IMR-90 (cell line): ENCODE results near the gene CMSS1. TPM values are rescaled to one million over a fixed set of nuclear protein-coding genes. Genes with fewer than 3 reads are reported as not detected.

Source experiments
- ATAC-seq: fragments of 200-7000 bp; cut with Tn5 transposase; 2 replicates; pipeline ENCODE4 v1.9.1; 2020; ENCODE audit warnings: low read depth, mild to moderate bottlenecking, moderate library complexity
- BruUV-seq: library from RNA; stranded (reverse); fragments of 400-500 nt; replicated peaks from 2 replicates; lab custom pipeline; 2021; lab: Mats Ljungman, UMichigan
- CTCF ChIA-PET: fragments of 300-600 bp; formaldehyde crosslinking; extraction: SDS; loops from one replicate; lab custom pipeline; 2021; ENCODE audit warnings: antibody characterized with exemption; lab: Yijun Ruan, JAX
- POLR2A ChIA-PET: fragments of 300-600 bp; sonication (Branson Sonifier 250); formaldehyde crosslinking; loops from one replicate; lab custom pipeline; 2022; ENCODE audit warnings: antibody characterized with exemption; ENCODE audit not compliant: unreplicated experiment; lab: Charles Lee
- DNase-seq: peaks from one replicate; pipeline ENCODE4 v3.0.0; 2013
- H2AFZ ChIP-seq: replicated peaks from 2 replicates; pipeline ENCODE3; 2013; ENCODE audit warnings: low read length, mild to moderate bottlenecking; ENCODE audit not compliant: poor library complexity
- H2AK5ac ChIP-seq: 2 replicates; pipeline ENCODE4 v1.6.1; 2013; ENCODE audit warnings: low read depth, low read length, inconsistent platforms
- H2AK9ac ChIP-seq: replicated peaks from 2 replicates; pipeline ENCODE3; 2013; ENCODE audit warnings: mild to moderate bottlenecking, low read depth, low read length, moderate library complexity; ENCODE audit not compliant: poor library complexity
- H2BK120ac ChIP-seq: 2 replicates; pipeline ENCODE4 v1.6.1; 2013; ENCODE audit warnings: low read depth, low read length, inconsistent platforms
- H2BK15ac ChIP-seq: 3 replicates; pipeline ENCODE4 v1.6.1; 2013; ENCODE audit warnings: low read depth, low read length, inconsistent platforms
- H2BK20ac ChIP-seq: 2 replicates; pipeline ENCODE4 v1.6.1; 2013; ENCODE audit warnings: low read depth, mild to moderate bottlenecking, inconsistent platforms, low read length, moderate library complexity
- H2BK5ac ChIP-seq: 2 replicates; pipeline ENCODE4 v1.6.1; 2013; ENCODE audit warnings: mild to moderate bottlenecking, low read depth, low read length, inconsistent platforms; ENCODE audit not compliant: poor library complexity, severe bottlenecking
- H3K14ac ChIP-seq: replicated peaks from 2 replicates; pipeline ENCODE4 v1.6.1; 2013; ENCODE audit warnings: low read depth, low read length, inconsistent platforms
- H3K18ac ChIP-seq: 2 replicates; pipeline ENCODE4 v1.6.1; 2013; ENCODE audit warnings: low read depth, low read length, control low read depth
- H3K23ac ChIP-seq: 2 replicates; pipeline ENCODE4 v1.6.1; 2013; ENCODE audit warnings: low read depth, low read length, inconsistent platforms
- H3K27ac ChIP-seq: 2 replicates; pipeline ENCODE4 v1.5.1; 2013; ENCODE audit warnings: mild to moderate bottlenecking, control low read depth, low read length; ENCODE audit not compliant: insufficient read depth
- H3K27me3 ChIP-seq: 2 replicates; pipeline ENCODE4 v1.6.1; 2013; ENCODE audit warnings: low read length; ENCODE audit not compliant: control insufficient read depth, insufficient read depth
- H3K36me3 ChIP-seq: 2 replicates; pipeline ENCODE4 v1.6.1; 2013; ENCODE audit warnings: low read length, mixed read lengths; ENCODE audit not compliant: control insufficient read depth, insufficient read depth
- H3K4ac ChIP-seq: 2 replicates; pipeline ENCODE4 v1.6.1; 2013; ENCODE audit warnings: low read depth, low read length, inconsistent platforms
- H3K4me1 ChIP-seq: 2 replicates; pipeline ENCODE4 v1.6.1; 2013; ENCODE audit warnings: low read length, mixed read lengths; ENCODE audit not compliant: control insufficient read depth, insufficient read depth
- H3K4me2 ChIP-seq: 2 replicates; pipeline ENCODE4 v1.6.1; 2013; ENCODE audit warnings: low read depth, mild to moderate bottlenecking, control low read depth, low read length, moderate library complexity
- H3K4me3 ChIP-seq: 2 replicates; pipeline ENCODE4 v1.5.1; 2013; ENCODE audit warnings: low read depth, mild to moderate bottlenecking, control low read depth, low read length, moderate library complexity; ENCODE audit not compliant: insufficient read depth
- H3K56ac ChIP-seq: 2 replicates; pipeline ENCODE4 v1.6.1; 2013; ENCODE audit warnings: low read length, inconsistent platforms; ENCODE audit not compliant: insufficient read depth; ENCODE audit errors: extremely low read depth
- H3K79me1 ChIP-seq, 2 experiments: 2 replicates each; pipeline ENCODE4 v1.6.1; 2013; ENCODE audit warnings: low read length in 2 of 2, inconsistent platforms in 1 of 2, low read depth in 1 of 2
- H3K9ac ChIP-seq: 2 replicates; pipeline ENCODE4 v1.6.1; 2013; ENCODE audit warnings: low read depth, low read length, control low read depth
- H3K9me1 ChIP-seq: 2 replicates; pipeline ENCODE4 v1.6.1; 2013; ENCODE audit warnings: low read length, inconsistent platforms; ENCODE audit not compliant: insufficient read depth
- H3K9me3 ChIP-seq: 2 replicates; pipeline ENCODE4 v1.6.1; 2013; ENCODE audit warnings: low read length; ENCODE audit not compliant: control insufficient read depth, insufficient read depth
- H4K20me1 ChIP-seq: 2 replicates; pipeline ENCODE4 v1.6.1; 2013; ENCODE audit warnings: low read length, inconsistent platforms; ENCODE audit not compliant: insufficient read depth
- H4K5ac ChIP-seq: 2 replicates; pipeline ENCODE4 v1.6.1; 2013; ENCODE audit warnings: mild to moderate bottlenecking, low read depth, low read length, control low read depth
- H4K8ac ChIP-seq, 2 experiments: 2 replicates each; pipeline ENCODE4 v1.6.1; 2013; ENCODE audit warnings: low read depth in 2 of 2, low read length in 2 of 2, control low read depth in 1 of 2, inconsistent platforms in 1 of 2
- H4K91ac ChIP-seq: 2 replicates; pipeline ENCODE4 v1.6.1; 2013; ENCODE audit warnings: low read depth, low read length, inconsistent platforms; ENCODE audit not compliant: insufficient read depth
- CHD1 ChIP-seq: IDR thresholded peaks from 2 replicates; pipeline ENCODE4 v1.6.1; 2012; ENCODE audit warnings: low read depth, low read length, improper control_type of control experiment
- FOS ChIP-seq: fragments of 150-350 bp; IDR thresholded peaks from 2 replicates; pipeline ENCODE4 v1.6.1; 2016; ENCODE audit warnings: low read depth, low read length
- MXI1 ChIP-seq: IDR thresholded peaks from 2 replicates; pipeline ENCODE4 v1.6.1; 2012; ENCODE audit warnings: low read depth, mild to moderate bottlenecking, low read length, moderate library complexity, borderline replicate concordance
- NFE2L2 ChIP-seq: fragments of 150-350 bp; IDR thresholded peaks from 2 replicates; pipeline ENCODE4 v1.6.1; 2016; ENCODE audit warnings: low read depth, mild to moderate bottlenecking, low read length
- POLR2A ChIP-seq: IDR thresholded peaks from 2 replicates; pipeline ENCODE4 v1.6.1; 2012; ENCODE audit warnings: mild to moderate bottlenecking, low read depth, low read length
- dilution Hi-C: fragments of 300-500 bp; cut with HindIII; formaldehyde crosslinking; loops from one replicate; pipeline ENCODE4 v1.14.3; 2018; ENCODE audit warnings: low sequenced_read_pairs; ENCODE audit not compliant: unreplicated experiment
- in situ Hi-C: fragments of 300-500 bp; cut with MboI; formaldehyde crosslinking; loops from 3 replicates; pipeline ENCODE4 v1.14.3; 2019; ENCODE audit warnings: low sequenced_read_pairs, inconsistent platforms, mixed read lengths
- intact Hi-C: fragments of 100-400 bp; cut with micrococcal nuclease; formaldehyde crosslinking; loops from 2 replicates; pipeline ENCODE4 v1.10.0; 2022
- polyA plus RNA-seq, 3 experiments: library from polyadenylated mRNA; depleted of rRNA; stranded (reverse); fragments of >200 nt; gene quantifications; 2 replicates each; pipeline ENCODE4 v1.2.3, GENCODE V29; 2012; ENCODE audit warnings: low replicate concordance in 1 of 3
- total RNA-seq: library from RNA; depleted of rRNA; stranded (reverse); fragments of >200 nt; gene quantifications from 2 replicates; pipeline ENCODE4 v1.2.3, GENCODE V29; 2012
- TF ChIP-seq, protein P1 (sequence below): fragments of 150-350 bp; IDR thresholded peaks from 2 replicates; pipeline ENCODE4 v1.6.1; 2017; ENCODE audit warnings: mild to moderate bottlenecking, antibody characterized with exemption, low read length, low read depth

The CMSS1 gene
- total and polyA plus RNA-seq, 2 of the 4 experiments (the other 2 are of a cell fraction), result 12.5 to 13.6 TPM

DNA sequence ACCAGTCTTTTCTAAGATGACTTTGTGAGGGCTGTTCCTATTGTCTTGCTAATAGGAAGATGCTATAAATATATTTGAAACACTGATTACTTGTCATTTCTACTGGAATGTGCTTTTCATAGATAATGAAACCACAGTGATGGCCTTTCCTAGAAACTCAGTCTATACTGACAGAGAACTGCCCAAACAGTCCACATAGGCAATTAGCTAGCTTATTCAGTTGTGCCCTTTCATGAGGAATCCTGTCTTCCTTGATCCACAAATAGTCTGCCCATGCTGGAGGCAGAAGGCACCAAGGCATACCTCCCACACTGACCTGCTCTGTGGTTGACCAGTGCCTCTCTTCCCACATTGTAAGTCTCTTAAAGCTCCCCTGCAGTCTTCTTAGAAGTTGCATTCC, 135.9 kb downstream of the CMSS1 start:
- H4K20me1 ChIP-seq, result no peaks in the 10 kb centered on the region
- H2AFZ ChIP-seq, result no peak overlapping the region
- ChIA-PET POLR2A (no interaction called here), CTCF (no interaction called here)
- H2AK9ac ChIP-seq, result peak overlapping the region; percentile 18
- H3K36me3 ChIP-seq, result no peaks in the 10 kb centered on the region
- peak overlapping the region; percentile 56 for H4K91ac ChIP-seq
- no peak overlapping the region for H3K9ac ChIP-seq
- peaks cover 13% of the 10 kb centered on the region for H3K9me1 ChIP-seq
- intact Hi-C loops, result loop anchor here (5.0 kb wide), 2 partner anchors 51 to 89 kb away; no protein-coding TSS in a partner anchor
- in situ Hi-C loops, result loop anchor here (25.0 kb wide), 1 partner anchor 109 kb away; no protein-coding TSS in a partner anchor
- H3K23ac ChIP-seq, result peak overlapping the region; percentile 57
- peak overlapping the region; percentile 78 for H2BK120ac ChIP-seq
- peak overlapping the region; percentile 40 for H2BK5ac ChIP-seq
- no peak overlapping the region for H3K27ac ChIP-seq
- DNase-seq, result no peak
- peak overlapping the region; percentile 29 for H3K18ac ChIP-seq
- BruUV-seq, result no TSS peak
- peaks cover 12% of the 10 kb centered on the region for H3K4me1 ChIP-seq
- peak overlapping the region; percentile 7; the same call in 1 of the 2 replicates for H3K56ac ChIP-seq
- H3K27me3 ChIP-seq, result no peaks in the 10 kb centered on the region
- peak overlapping the region; percentile 84 for H2BK20ac ChIP-seq
- H3K9me3 ChIP-seq, result no peaks in the 10 kb centered on the region
- H4K8ac ChIP-seq, result peak overlapping the region; percentile 5 to 74; a peak in 2 of 4 replicates
- H3K4ac ChIP-seq, result peak overlapping the region; percentile 90
- H3K79me1 ChIP-seq, result peaks cover 13 to 30% of the 10 kb centered on the region in 2 experiments
- ATAC-seq, result no peak
- no peak overlapping the region; the same call in 1 of the 2 replicates for H3K4me2 ChIP-seq
- peak overlapping the region; percentile 51 for H2BK15ac ChIP-seq
- H3K14ac ChIP-seq, result peak overlapping the region; percentile 62
- dilution Hi-C loops, result no loop called here
- peak overlapping the region; percentile 4 for H4K5ac ChIP-seq
- H2AK5ac ChIP-seq, result peak overlapping the region; percentile 81
- no peak overlapping the region for H3K4me3 ChIP-seq
- TF ChIP-seq POLR2A, result no peak
- TF ChIP-seq, protein P1, sequence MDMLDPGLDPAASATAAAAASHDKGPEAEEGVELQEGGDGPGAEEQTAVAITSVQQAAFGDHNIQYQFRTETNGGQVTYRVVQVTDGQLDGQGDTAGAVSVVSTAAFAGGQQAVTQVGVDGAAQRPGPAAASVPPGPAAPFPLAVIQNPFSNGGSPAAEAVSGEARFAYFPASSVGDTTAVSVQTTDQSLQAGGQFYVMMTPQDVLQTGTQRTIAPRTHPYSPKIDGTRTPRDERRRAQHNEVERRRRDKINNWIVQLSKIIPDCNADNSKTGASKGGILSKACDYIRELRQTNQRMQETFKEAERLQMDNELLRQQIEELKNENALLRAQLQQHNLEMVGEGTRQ, result no peak
- TF ChIP-seq MXI1, result no peak
- no peak for TF ChIP-seq CHD1
- no peak for TF ChIP-seq NFE2L2
- no peak for TF ChIP-seq FOS
